BJ (cell line): ENCODE data around the gene SSH2. TPM values are rescaled to one million over a fixed set of nuclear protein-coding genes. Genes with fewer than 3 reads are reported as not detected.

Experiments used
- CTCF ChIA-PET: fragments of 350-600 bp; formaldehyde crosslinking; extraction: SDS; loops from one replicate; lab custom pipeline; 2021; ENCODE audit warnings: antibody characterized with exemption, inconsistent platforms; lab: Yijun Ruan, JAX
- POLR2A ChIA-PET: fragments of 300-600 bp; sonication (Branson Sonifier 250); formaldehyde crosslinking; extraction: SDS; loops from one replicate; lab custom pipeline; 2021; ENCODE audit warnings: antibody characterized with exemption; lab: Charles Lee
- DNase-seq: peaks from one replicate; pipeline ENCODE4 v3.0.0-alpha.2; 2011; ENCODE audit warnings: low read depth
- H3K27me3 ChIP-seq: 2 replicates; pipeline ENCODE4 v1.6.0; 2011; ENCODE audit warnings: low read length; ENCODE audit not compliant: control insufficient read depth, insufficient read depth
- H3K36me3 ChIP-seq: 2 replicates; pipeline ENCODE4 v1.5.1; 2011; ENCODE audit warnings: low read length; ENCODE audit not compliant: control insufficient read depth, insufficient read depth
- H3K4me3 ChIP-seq: 2 replicates; pipeline ENCODE4 v1.5.1; 2011; ENCODE audit warnings: low read depth, mild to moderate bottlenecking, control low read depth, low read length
- polyA plus RNA-seq: library from polyadenylated mRNA; depleted of rRNA; stranded (reverse); fragments of >200 nt; gene quantifications from 2 replicates; pipeline ENCODE4 v1.2.3, GENCODE V29; 2011
- TF ChIP-seq, protein P1 (sequence below): IDR thresholded peaks from 2 replicates; pipeline ENCODE4 v1.5.1; 2011; ENCODE audit warnings: low read depth, mild to moderate bottlenecking, control low read depth, inconsistent platforms, low read length, moderate library complexity; ENCODE audit not compliant: insufficient read depth

SSH2 gene
- polyA plus RNA-seq, 1 experiment = 5.7 TPM

GRCh38 chr17:29591146-29591736 is 338.8 kb downstream of the SSH2 start:
- no peak for DNase-seq
- CTCF ChIA-PET = interaction anchor here (0.6 to 4.7 kb wide), 23 partner anchors 9 to 467 kb away, joined by 3 to 61 read pairs (median 4); partner anchors contain the start of genes ABHD15 and TP53I13

GRCh38 chr17:29590411-29591145 is 339.4 kb downstream of the SSH2 start:
- Histone ChIP-seq H3K36me3 (peaks cover 3% of the 10 kb centered on the region), H3K27me3 (no peaks in the 10 kb centered on the region), H3K4me3 (peak overlapping the region; percentile 47)
- CTCF ChIA-PET = interaction anchor here (0.7 to 4.7 kb wide), 13 partner anchors 10 to 466 kb away, joined by 3 to 61 read pairs (median 5); partner anchors contain the start of genes ABHD15 and TP53I13
- TF ChIP-seq, protein P1, sequence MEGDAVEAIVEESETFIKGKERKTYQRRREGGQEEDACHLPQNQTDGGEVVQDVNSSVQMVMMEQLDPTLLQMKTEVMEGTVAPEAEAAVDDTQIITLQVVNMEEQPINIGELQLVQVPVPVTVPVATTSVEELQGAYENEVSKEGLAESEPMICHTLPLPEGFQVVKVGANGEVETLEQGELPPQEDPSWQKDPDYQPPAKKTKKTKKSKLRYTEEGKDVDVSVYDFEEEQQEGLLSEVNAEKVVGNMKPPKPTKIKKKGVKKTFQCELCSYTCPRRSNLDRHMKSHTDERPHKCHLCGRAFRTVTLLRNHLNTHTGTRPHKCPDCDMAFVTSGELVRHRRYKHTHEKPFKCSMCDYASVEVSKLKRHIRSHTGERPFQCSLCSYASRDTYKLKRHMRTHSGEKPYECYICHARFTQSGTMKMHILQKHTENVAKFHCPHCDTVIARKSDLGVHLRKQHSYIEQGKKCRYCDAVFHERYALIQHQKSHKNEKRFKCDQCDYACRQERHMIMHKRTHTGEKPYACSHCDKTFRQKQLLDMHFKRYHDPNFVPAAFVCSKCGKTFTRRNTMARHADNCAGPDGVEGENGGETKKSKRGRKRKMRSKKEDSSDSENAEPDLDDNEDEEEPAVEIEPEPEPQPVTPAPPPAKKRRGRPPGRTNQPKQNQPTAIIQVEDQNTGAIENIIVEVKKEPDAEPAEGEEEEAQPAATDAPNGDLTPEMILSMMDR = no peak
- POLR2A ChIA-PET = interaction anchor here (0.7 kb wide), 1 partner anchor 218 kb away, joined by 5 read pairs; no protein-coding TSS in a partner anchor
- DNase-seq = no peak

More at GRCh38 chr17:29591146-29591736, 338.8 kb downstream of the SSH2 start:
- TF ChIP-seq, protein P1 = no peak
- Histone ChIP-seq H3K36me3 (peaks cover 3% of the 10 kb centered on the region), H3K27me3 (no peaks in the 10 kb centered on the region), H3K4me3 (0 out of 2 replicates have a peak overlapping the region, but pooled peaks have one; percentile 10)
- POLR2A ChIA-PET = interaction anchor here (0.7 kb wide), 1 partner anchor 217 kb away, joined by 5 read pairs; no protein-coding TSS in a partner anchor

DNA sequence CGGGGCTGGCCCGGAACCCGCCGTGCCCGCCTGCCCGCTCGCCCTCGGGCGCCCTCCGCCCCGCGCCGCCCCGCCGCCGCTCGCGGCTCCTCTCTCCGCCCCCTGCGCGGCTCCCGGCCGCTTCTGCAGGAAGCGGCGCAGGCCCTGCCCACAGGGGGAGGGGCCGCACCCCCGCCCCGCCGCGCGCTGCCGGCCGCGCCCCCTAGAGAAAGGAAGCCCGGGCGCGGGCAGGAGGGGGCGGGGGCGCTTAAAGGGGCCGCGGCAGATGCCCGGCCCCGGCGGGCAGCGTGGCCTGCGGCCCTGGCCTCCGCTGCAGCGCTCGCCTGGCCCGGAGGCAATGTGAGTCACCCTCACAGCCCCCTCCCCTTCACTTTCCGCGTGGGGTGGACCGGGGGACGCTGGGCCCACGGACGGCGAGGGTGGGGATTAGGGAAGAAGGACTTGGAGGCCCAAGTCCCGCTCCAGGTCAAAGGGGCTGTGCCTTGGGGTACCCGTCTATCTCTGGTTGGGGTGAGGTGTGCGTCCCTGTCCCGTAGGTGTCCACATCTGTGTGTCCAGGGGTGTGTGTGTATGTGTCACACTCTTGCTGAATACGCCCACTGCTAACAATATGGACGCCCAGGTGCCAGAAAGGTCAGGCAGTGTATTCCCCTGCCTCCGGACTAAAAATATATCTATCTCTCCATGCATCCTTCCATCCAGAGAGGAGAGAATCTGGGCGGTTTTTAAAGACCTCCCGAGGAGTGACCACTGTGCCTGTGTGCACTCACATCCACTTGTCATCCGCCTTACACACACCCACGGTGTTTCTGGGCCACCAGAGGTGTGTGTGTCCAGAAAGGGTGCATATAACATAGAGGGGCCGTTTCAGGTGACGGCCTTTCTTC is 340.3 kb downstream of the SSH2 start, which contains the start of gene GIT1:
Gene GIT1 (minus strand): TSS at position 125 of the 887 bp plus-strand sequence. CDS start 270 bp downstream, outside the sequence.
- Histone ChIP-seq H3K4me3 (peak within 1 kb of the TSS; percentile 79), H3K36me3 (peaks cover 3% of the 10 kb centered on the region), H3K27me3 (no peaks in the 10 kb centered on the region)
- TF ChIP-seq, protein P1 = no peak
- ChIA-PET POLR2A (no interaction called here), CTCF (interaction anchor here (1.0 to 4.5 kb wide), 5 partner anchors 16 to 342 kb away, joined by 4 to 32 read pairs (median 11); partner anchors contain the start of genes ABHD15 and TP53I13)
- DNase-seq = no peak

- CTCF ChIA-PET = interaction anchor here (0.7 to 2.5 kb wide), 8 partner anchors 10 to 343 kb away, joined by 3 to 18 read pairs (median 4); partner anchors contain the start of gene ABHD15
- POLR2A ChIA-PET = no interaction called here
- Histone ChIP-seq H3K4me3 (peak overlapping the region; percentile 79), H3K27me3 (no peaks in the 10 kb centered on the region), H3K36me3 (peaks cover 3% of the 10 kb centered on the region)
- TF ChIP-seq, protein P1 = no peak
- DNase-seq = no peak
Measured at GRCh38 chr17:29588562-29589411, 341.2 kb downstream of the SSH2 start.
